ENCODE data around the gene ARMS2.

The ARMS2 gene

GRCh38 chr10:122495406-122496340 lies 41.2 kb downstream of the ARMS2 start:
- DNase-seq = peak; percentile 8

GRCh38 chr10:122497241-122497640 lies 42.8 kb downstream of the ARMS2 start:
- no peak for DNase-seq

GRCh38 chr10:122498521-122498920 lies 44.1 kb downstream of the ARMS2 start:
- DNase-seq = no peak

GRCh38 chr10:122499012-122499411 lies 44.6 kb downstream of the ARMS2 start:
- DNase-seq = no peak

GRCh38 chr10:122499491-122499941 lies 45.1 kb downstream of the ARMS2 start:
- DNase-seq = no peak

- DNase-seq = no peak
These were observed 45.7 kb downstream of the ARMS2 start for GRCh38 chr10:122500194-122500593.

- DNase-seq = no peak
These were observed 46.3 kb downstream of the ARMS2 start for GRCh38 chr10:122500726-122501125.

- no peak for DNase-seq
These were observed 48.6 kb downstream of the ARMS2 start for GRCh38 chr10:122503012-122503411.

GRCh38 chr10:122503886-122504609 lies 49.6 kb downstream of the ARMS2 start:
- peak; percentile 50 for DNase-seq

- DNase-seq = peak; percentile 90
These were observed 50.1 kb downstream of the ARMS2 start for GRCh38 chr10:122504610-122504950.

GRCh38 chr10:122505011-122505410 lies 50.6 kb downstream of the ARMS2 start:
- DNase-seq = no peak

GRCh38 chr10:122505885-122506645 lies 51.6 kb downstream of the ARMS2 start:
- no peak for DNase-seq
